ENCODE results near the gene ZP3.
"Not testable (repeated sequence)": the region's sequence is repeated elsewhere in the genome, so short reads cannot be mapped to it uniquely, and the experiment has no call there.

Gene ZP3

DNA sequence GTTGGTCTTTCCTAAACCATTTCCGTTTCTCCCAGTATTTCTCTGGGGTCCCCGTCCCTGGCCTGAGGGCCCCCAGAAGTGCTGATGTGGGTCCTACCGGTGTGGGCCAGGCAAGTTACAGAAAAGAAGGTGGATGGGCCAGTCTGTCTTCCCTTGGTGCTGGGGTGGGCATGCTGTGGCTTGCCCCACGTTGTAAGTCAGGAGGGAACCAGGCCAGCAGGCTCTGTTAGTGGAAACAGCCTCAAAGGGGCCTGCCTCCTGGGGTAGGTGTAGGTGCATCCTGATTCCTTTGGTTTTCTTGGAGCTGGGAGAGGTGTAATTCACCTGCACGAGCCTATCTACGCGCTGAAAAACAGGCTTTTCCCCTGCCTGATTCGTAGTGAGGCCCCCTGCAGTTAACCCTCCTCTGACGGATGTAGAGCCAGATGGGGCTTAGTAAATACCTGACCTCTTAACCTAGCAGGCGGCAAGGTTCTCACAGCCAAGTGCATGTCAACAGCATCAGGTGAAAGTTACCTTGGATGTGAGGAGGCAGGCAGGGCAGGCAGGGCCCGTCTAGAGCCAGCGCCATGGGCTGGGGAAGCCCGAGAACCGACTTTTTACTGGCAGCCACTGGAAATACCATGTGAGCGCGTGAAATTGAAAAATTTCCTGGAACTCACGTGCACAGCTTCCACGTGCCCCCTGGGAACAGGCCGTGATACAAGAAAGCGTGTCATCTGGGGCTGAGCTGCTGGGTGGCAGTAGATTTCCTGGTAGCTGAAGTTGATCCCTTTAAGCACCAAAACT is 61.3 kb downstream of the ZP3 start:
- DNase-seq (ENCODE audit: low read depth): not testable (repeated sequence)

DNA sequence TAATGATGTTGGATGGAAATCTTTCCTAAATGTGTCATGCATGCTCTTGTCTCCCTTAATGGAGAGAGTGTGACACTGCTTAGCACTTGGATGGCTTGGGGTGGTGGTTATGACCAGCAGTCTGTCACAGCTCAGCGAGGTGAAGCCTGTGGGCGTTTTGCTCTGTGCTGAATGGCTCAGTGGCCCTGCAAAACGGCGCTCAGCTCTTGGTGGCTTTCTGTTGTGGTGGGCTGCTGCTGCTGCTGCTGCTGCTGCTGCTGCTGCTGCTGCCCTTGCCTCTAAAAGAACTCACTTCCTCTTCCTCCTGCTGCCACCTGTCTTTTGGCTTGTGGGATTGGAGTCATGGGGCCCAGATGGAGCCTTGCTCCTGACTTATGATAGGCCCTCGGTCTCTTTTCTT is 61.9 kb downstream of the ZP3 start:
- DNase-seq (ENCODE audit: low read depth): not testable (repeated sequence)

DNA sequence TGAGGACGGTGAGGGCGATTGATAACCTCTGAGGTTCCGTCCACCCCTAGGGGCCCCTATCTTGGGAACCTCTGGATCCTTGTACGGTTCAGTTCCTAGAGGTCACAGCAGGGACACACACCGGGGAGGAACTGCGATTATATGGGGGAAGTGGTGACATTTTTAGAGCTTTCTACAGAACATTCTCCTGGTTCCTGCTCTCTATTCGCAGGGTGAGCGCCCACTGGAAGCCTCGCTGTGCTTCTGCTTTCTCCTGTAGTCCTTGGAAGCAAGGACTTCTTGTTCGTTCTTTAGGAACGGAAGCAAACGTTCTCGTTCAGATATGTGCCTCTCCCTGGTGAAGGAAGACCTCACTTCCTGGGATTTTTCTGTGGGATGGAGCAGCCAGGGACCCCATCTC is 63.2 kb downstream of the ZP3 start:
- not testable (repeated sequence) for DNase-seq (ENCODE audit: low read depth)
